Neural cell (in vitro differentiated cells): ENCODE data around the gene PIK3C2G. TPM values are rescaled to one million over a fixed set of nuclear protein-coding genes. Genes with fewer than 3 reads are reported as not detected.
"Not testable (repeated sequence)": the region's sequence is repeated elsewhere in the genome, so short reads cannot be mapped to it uniquely, and the experiment has no call there.

ENCODE experiments used
- H2AFZ ChIP-seq: fragments of 200-600, 300-800 bp; sonication (generic), shearing (Covaris generic); 2 replicates; pipeline ENCODE4 v1.6.0; 2014; ENCODE audit warnings: low read depth, mild to moderate bottlenecking, antibody characterized with exemption, low read length, moderate library complexity
- H3F3A ChIP-seq: fragments of 200-600 bp; shearing (Covaris generic); 2 replicates; pipeline ENCODE4 v1.6.1; 2016; ENCODE audit warnings: mild to moderate bottlenecking, moderate library complexity, mixed read lengths, antibody characterized with exemption, low read length; ENCODE audit not compliant: insufficient read depth, poor library complexity, severe bottlenecking
- H3K27ac ChIP-seq: fragments of 200-600, 300-800 bp; sonication (generic), shearing (Covaris generic); 2 replicates; pipeline ENCODE4 v1.5.1; 2014; ENCODE audit warnings: mild to moderate bottlenecking, low read length, moderate library complexity
- H3K27me3 ChIP-seq: fragments of 300-800, 200-600 bp; sonication (generic), shearing (Covaris generic); 2 replicates; pipeline ENCODE4 v1.6.0; 2014; ENCODE audit warnings: mild to moderate bottlenecking, low read depth, low read length, moderate library complexity; ENCODE audit not compliant: insufficient read depth
- H3K36me3 ChIP-seq: fragments of 300-800, 200-600 bp; sonication (generic), shearing (Covaris generic); 2 replicates; pipeline ENCODE4 v1.5.1; 2014; ENCODE audit warnings: mild to moderate bottlenecking, antibody characterized with exemption, low read length, moderate library complexity; ENCODE audit not compliant: insufficient read depth
- H3K4me2 ChIP-seq: fragments of 300-800, 200-600 bp; sonication (generic), shearing (Covaris generic); 2 replicates; pipeline ENCODE4 v1.6.0; 2014; ENCODE audit warnings: mild to moderate bottlenecking, low read length
- H3K4me3 ChIP-seq: fragments of 300-800, 200-600 bp; sonication (generic), shearing (Covaris generic); 2 replicates; pipeline ENCODE4 v1.5.1; 2014; ENCODE audit warnings: mild to moderate bottlenecking, low read length, moderate library complexity
- H3K79me2 ChIP-seq: fragments of 200-600 bp; shearing (Covaris generic); replicated peaks from 2 replicates; pipeline ENCODE4 v1.6.0; 2014; ENCODE audit warnings: mild to moderate bottlenecking, low read length, moderate library complexity; ENCODE audit not compliant: insufficient read depth
- H3K9ac ChIP-seq: fragments of 300-800, 200-600 bp; sonication (generic), shearing (Covaris generic); 2 replicates; pipeline ENCODE4 v1.6.1; 2016; ENCODE audit warnings: mild to moderate bottlenecking, low read length, mixed read lengths
- H3K9me2 ChIP-seq: fragments of 200-600 bp; shearing (Covaris generic); 2 replicates; pipeline ENCODE4 v1.6.1; 2016; ENCODE audit warnings: mild to moderate bottlenecking, low read length, mixed read lengths; ENCODE audit not compliant: insufficient read depth
- H3K9me3 ChIP-seq: fragments of 200-600, 300-800 bp; sonication (generic), shearing (Covaris generic); 2 replicates; pipeline ENCODE4 v1.6.1; 2016; ENCODE audit warnings: mild to moderate bottlenecking, mixed run types, low read length, moderate library complexity, mixed read lengths
- H4K20me1 ChIP-seq: fragments of 200-600 bp; shearing (Covaris generic); 2 replicates; pipeline ENCODE4 v1.6.1; 2016; ENCODE audit warnings: mild to moderate bottlenecking, mixed run types; ENCODE audit not compliant: insufficient read depth
- EP300 ChIP-seq: fragments of 450-650 bp; conservative IDR thresholded peaks from 2 replicates; pipeline ENCODE4 v1.6.1; 2014; ENCODE audit warnings: antibody characterized with exemption, mild to moderate bottlenecking, moderate library complexity; ENCODE audit not compliant: poor library complexity, severe bottlenecking
- EZH2 ChIP-seq: fragments of 200-600, 300-800 bp; shearing (Covaris generic), sonication (generic); IDR thresholded peaks from 2 replicates; pipeline ENCODE4 v1.6.1; 2014; ENCODE audit warnings: antibody characterized with exemption, low read length, borderline replicate concordance, mild to moderate bottlenecking; ENCODE audit not compliant: insufficient read depth, poor library complexity, severe bottlenecking
- MXI1 ChIP-seq: fragments of 450-650 bp; conservative IDR thresholded peaks from 2 replicates; pipeline ENCODE4 v1.6.1; 2014; ENCODE audit warnings: antibody characterized with exemption, mild to moderate bottlenecking; ENCODE audit not compliant: poor library complexity, severe bottlenecking
- POLR2AphosphoS5 ChIP-seq: IDR thresholded peaks from 2 replicates; pipeline ENCODE4 v1.6.1; 2012
- RAD21 ChIP-seq: fragments of 450-650 bp; conservative IDR thresholded peaks from 2 replicates; pipeline ENCODE4 v1.6.1; 2014; ENCODE audit warnings: antibody characterized with exemption, mild to moderate bottlenecking, moderate library complexity
- SMC3 ChIP-seq: fragments of 450-650 bp; conservative IDR thresholded peaks from 2 replicates; pipeline ENCODE4 v1.6.1; 2014; ENCODE audit warnings: antibody characterized with exemption, mild to moderate bottlenecking, moderate library complexity; ENCODE audit not compliant: poor library complexity
- TAF1 ChIP-seq: IDR thresholded peaks from 2 replicates; pipeline ENCODE4 v1.6.1; 2012; ENCODE audit warnings: low read depth
- polyA plus RNA-seq: library from polyadenylated mRNA; depleted of rRNA; stranded (reverse); fragments of >200 nt; gene quantifications from 2 replicates; pipeline ENCODE4 v1.2.3, GENCODE V29; 2014
- TF ChIP-seq, protein P1 (sequence below): fragments of 450-650 bp; IDR thresholded peaks from 2 replicates; pipeline ENCODE4 v1.5.1; 2014; ENCODE audit warnings: antibody characterized with exemption, mild to moderate bottlenecking, moderate library complexity; ENCODE audit not compliant: poor library complexity, severe bottlenecking
- TF ChIP-seq, protein P2 (sequence below): IDR thresholded peaks from 2 replicates; pipeline ENCODE4 v1.6.1; 2012; ENCODE audit warnings: borderline replicate concordance

PIK3C2G gene
- polyA plus RNA-seq, 1 donor from 2014 or later: not detected

DNA sequence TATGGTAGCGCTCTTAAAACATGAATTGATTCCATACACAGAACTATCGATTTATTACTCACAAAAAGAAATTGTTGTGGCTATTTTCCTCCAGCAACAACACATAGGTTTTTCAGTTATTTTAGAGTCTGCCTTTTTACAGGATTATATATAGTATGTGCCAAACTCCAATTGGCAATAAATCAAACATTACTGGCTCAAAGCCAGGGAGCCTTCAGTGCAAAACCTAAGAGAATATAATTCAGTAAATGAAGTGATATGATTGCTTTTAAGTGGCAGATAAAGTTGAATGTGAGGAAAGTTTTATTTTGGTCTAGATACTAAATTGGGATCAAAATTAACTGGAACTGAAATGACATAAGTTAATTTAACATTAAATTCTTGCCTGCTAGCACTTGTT is 234.8 kb downstream of the PIK3C2G start:
- TF ChIP-seq POLR2AphosphoS5: no peak
- no peak for TF ChIP-seq RAD21
- no peak for TF ChIP-seq MXI1
- TF ChIP-seq, protein P1, sequence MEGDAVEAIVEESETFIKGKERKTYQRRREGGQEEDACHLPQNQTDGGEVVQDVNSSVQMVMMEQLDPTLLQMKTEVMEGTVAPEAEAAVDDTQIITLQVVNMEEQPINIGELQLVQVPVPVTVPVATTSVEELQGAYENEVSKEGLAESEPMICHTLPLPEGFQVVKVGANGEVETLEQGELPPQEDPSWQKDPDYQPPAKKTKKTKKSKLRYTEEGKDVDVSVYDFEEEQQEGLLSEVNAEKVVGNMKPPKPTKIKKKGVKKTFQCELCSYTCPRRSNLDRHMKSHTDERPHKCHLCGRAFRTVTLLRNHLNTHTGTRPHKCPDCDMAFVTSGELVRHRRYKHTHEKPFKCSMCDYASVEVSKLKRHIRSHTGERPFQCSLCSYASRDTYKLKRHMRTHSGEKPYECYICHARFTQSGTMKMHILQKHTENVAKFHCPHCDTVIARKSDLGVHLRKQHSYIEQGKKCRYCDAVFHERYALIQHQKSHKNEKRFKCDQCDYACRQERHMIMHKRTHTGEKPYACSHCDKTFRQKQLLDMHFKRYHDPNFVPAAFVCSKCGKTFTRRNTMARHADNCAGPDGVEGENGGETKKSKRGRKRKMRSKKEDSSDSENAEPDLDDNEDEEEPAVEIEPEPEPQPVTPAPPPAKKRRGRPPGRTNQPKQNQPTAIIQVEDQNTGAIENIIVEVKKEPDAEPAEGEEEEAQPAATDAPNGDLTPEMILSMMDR: no peak
- TF ChIP-seq TAF1: no peak
- TF ChIP-seq SMC3: no peak
- no peak for TF ChIP-seq EP300
- TF ChIP-seq EZH2: no peak
- TF ChIP-seq, protein P2, sequence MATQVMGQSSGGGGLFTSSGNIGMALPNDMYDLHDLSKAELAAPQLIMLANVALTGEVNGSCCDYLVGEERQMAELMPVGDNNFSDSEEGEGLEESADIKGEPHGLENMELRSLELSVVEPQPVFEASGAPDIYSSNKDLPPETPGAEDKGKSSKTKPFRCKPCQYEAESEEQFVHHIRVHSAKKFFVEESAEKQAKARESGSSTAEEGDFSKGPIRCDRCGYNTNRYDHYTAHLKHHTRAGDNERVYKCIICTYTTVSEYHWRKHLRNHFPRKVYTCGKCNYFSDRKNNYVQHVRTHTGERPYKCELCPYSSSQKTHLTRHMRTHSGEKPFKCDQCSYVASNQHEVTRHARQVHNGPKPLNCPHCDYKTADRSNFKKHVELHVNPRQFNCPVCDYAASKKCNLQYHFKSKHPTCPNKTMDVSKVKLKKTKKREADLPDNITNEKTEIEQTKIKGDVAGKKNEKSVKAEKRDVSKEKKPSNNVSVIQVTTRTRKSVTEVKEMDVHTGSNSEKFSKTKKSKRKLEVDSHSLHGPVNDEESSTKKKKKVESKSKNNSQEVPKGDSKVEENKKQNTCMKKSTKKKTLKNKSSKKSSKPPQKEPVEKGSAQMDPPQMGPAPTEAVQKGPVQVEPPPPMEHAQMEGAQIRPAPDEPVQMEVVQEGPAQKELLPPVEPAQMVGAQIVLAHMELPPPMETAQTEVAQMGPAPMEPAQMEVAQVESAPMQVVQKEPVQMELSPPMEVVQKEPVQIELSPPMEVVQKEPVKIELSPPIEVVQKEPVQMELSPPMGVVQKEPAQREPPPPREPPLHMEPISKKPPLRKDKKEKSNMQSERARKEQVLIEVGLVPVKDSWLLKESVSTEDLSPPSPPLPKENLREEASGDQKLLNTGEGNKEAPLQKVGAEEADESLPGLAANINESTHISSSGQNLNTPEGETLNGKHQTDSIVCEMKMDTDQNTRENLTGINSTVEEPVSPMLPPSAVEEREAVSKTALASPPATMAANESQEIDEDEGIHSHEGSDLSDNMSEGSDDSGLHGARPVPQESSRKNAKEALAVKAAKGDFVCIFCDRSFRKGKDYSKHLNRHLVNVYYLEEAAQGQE: no peak
- H3K9ac ChIP-seq: no peak overlapping the region
- no peak overlapping the region for H3K4me3 ChIP-seq
- H4K20me1 ChIP-seq: no peaks in the 10 kb centered on the region
- no peaks in the 10 kb centered on the region for H3K9me2 ChIP-seq
- no peaks in the 10 kb centered on the region for H3K9me3 ChIP-seq
- H3K27me3 ChIP-seq: no peaks in the 10 kb centered on the region
- no peak overlapping the region for H3K4me2 ChIP-seq
- H3F3A ChIP-seq: no peaks in the 10 kb centered on the region
- H2AFZ ChIP-seq: no peak overlapping the region
- H3K79me2 ChIP-seq: no peaks in the 10 kb centered on the region
- H3K36me3 ChIP-seq: no peaks in the 10 kb centered on the region
- no peak overlapping the region for H3K27ac ChIP-seq

DNA sequence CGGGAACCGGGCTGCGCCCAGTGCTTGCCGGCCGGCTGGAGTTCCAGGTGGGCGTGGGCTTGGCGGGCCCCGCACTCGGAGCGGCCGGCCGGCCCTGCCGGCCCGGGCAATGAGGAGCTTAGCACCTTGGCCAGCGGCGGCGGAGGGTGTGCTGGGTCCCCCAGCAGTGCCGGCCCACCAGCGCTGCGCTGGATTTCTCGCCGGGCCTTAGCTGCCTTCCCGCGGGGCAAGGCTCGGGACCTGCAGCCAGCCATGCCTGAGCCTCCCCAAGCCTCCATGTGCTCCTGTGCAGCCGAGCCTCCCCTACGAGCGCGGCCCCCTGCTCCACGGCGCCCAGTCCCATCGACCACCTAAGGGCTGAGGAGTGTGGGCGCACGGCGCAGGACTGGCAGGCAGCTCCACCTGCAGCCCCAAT is 238.8 kb downstream of the PIK3C2G start:
- H3K36me3 ChIP-seq, H3F3A ChIP-seq, H3K4me3 ChIP-seq, H3K9me3 ChIP-seq, H4K20me1 ChIP-seq, H3K79me2 ChIP-seq, H3K9ac ChIP-seq, H3K27ac ChIP-seq, H3K4me2 ChIP-seq, H3K9me2 ChIP-seq, H3K27me3 ChIP-seq, H2AFZ ChIP-seq: not testable (repeated sequence)

DNA sequence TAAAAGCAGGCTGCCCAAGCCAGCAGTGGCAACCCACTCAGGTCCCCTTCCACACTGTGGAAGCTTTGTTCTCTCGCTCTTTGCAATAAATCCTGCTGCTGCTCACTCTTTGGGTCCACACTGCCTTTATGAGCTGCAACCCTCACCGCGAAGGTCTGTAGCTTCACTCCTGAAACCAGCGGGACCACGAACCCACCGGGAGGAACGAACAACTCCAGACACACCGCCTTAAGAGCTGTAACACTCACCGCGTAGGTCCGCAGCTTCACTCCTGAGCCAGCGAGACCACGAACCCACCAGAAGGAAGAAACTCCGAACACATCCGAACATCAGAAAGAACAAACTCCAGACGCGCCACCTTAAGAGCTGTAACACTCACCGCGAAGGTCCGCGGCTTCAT is 239.4 kb downstream of the PIK3C2G start:
- H3F3A ChIP-seq, H2AFZ ChIP-seq, H3K36me3 ChIP-seq, H3K79me2 ChIP-seq, H3K9me2 ChIP-seq, H3K9me3 ChIP-seq, H4K20me1 ChIP-seq, H3K27ac ChIP-seq, H3K27me3 ChIP-seq, H3K9ac ChIP-seq, H3K4me3 ChIP-seq, H3K4me2 ChIP-seq: not testable (repeated sequence)
